ENCODE measurements around the gene GPHN.
"Not testable (repeated sequence)": the region's sequence is repeated elsewhere in the genome, so short reads cannot be mapped to it uniquely, and the experiment has no call there.

The GPHN gene

GRCh38 chr14:66511849-66512248 is 3.9 kb downstream of the GPHN start:
- DNase-seq (ENCODE audit: insufficient read length, low spot score) = no peak
- TF ChIP-seq POLR2A (IDR thresholded peaks at IDR 0.05; ENCODE audit: low read depth, low read length) = no peak
- no peak for FAIRE-seq

- DNase-seq (ENCODE audit: insufficient read length, low spot score) = no peak
- TF ChIP-seq POLR2A (IDR thresholded peaks at IDR 0.05; ENCODE audit: low read depth, low read length) = no peak
- FAIRE-seq = no peak
These were observed 6.3 kb downstream of the GPHN start for GRCh38 chr14:66514213-66514612.

GRCh38 chr14:66530526-66530925 is 22.6 kb downstream of the GPHN start:
- TF ChIP-seq POLR2A (IDR thresholded peaks at IDR 0.05; ENCODE audit: low read depth, low read length) = no peak
- FAIRE-seq = no peak
- no peak for DNase-seq (ENCODE audit: insufficient read length, low spot score)

GRCh38 chr14:66539034-66539433 is 31.1 kb downstream of the GPHN start:
- FAIRE-seq = no peak
- DNase-seq (ENCODE audit: insufficient read length, low spot score) = no peak

GRCh38 chr14:66540038-66540437 is 32.1 kb downstream of the GPHN start:
- FAIRE-seq (no peak), DNase-seq (ENCODE audit: insufficient read length, low spot score) (no peak)
- no peak for TF ChIP-seq POLR2A (IDR thresholded peaks at IDR 0.05; ENCODE audit: low read depth, low read length)

More at GRCh38 chr14:66539034-66539433, 31.1 kb downstream of the GPHN start:
- TF ChIP-seq POLR2A (IDR thresholded peaks at IDR 0.05; ENCODE audit: low read depth, low read length) = no peak

- no peak for TF ChIP-seq POLR2A (IDR thresholded peaks at IDR 0.05; ENCODE audit: low read depth, low read length)
- FAIRE-seq = no peak
- no peak for DNase-seq (ENCODE audit: insufficient read length, low spot score)
These were observed 33.7 kb downstream of the GPHN start for GRCh38 chr14:66541627-66542026.

- FAIRE-seq (no peak), DNase-seq (ENCODE audit: insufficient read length, low spot score) (no peak)
- TF ChIP-seq POLR2A (IDR thresholded peaks at IDR 0.05; ENCODE audit: low read depth, low read length) = no peak
These were observed 36.0 kb downstream of the GPHN start for GRCh38 chr14:66543996-66544395.

- FAIRE-seq; DNase-seq (ENCODE audit: insufficient read length, low spot score): not testable (repeated sequence)
These were observed 37.2 kb downstream of the GPHN start for GRCh38 chr14:66545191-66545590.

GRCh38 chr14:66545751-66546150 is 37.8 kb downstream of the GPHN start:
- DNase-seq (ENCODE audit: insufficient read length, low spot score); FAIRE-seq: not testable (repeated sequence)

GRCh38 chr14:66563731-66564130 is 55.8 kb downstream of the GPHN start:
- no peak for FAIRE-seq
- no peak for DNase-seq (ENCODE audit: insufficient read length, low spot score)
- TF ChIP-seq POLR2A (IDR thresholded peaks at IDR 0.05; ENCODE audit: low read depth, low read length) = no peak

- DNase-seq (ENCODE audit: insufficient read length, low spot score) (no peak), FAIRE-seq (no peak)
- no peak for TF ChIP-seq POLR2A (IDR thresholded peaks at IDR 0.05; ENCODE audit: low read depth, low read length)
These were observed 60.3 kb downstream of the GPHN start for GRCh38 chr14:66568220-66568619.

GRCh38 chr14:66572826-66573225 is 64.9 kb downstream of the GPHN start:
- no peak for TF ChIP-seq POLR2A (IDR thresholded peaks at IDR 0.05; ENCODE audit: low read depth, low read length)
- FAIRE-seq (no peak), DNase-seq (ENCODE audit: insufficient read length, low spot score) (no peak)

GRCh38 chr14:66575014-66575413 is 67.1 kb downstream of the GPHN start:
- FAIRE-seq (no peak), DNase-seq (ENCODE audit: insufficient read length, low spot score) (no peak)
- no peak for TF ChIP-seq POLR2A (IDR thresholded peaks at IDR 0.05; ENCODE audit: low read depth, low read length)

GRCh38 chr14:66575939-66576338 is 68.0 kb downstream of the GPHN start:
- FAIRE-seq (no peak), DNase-seq (ENCODE audit: insufficient read length, low spot score) (no peak)
- no peak for TF ChIP-seq POLR2A (IDR thresholded peaks at IDR 0.05; ENCODE audit: low read depth, low read length)

GRCh38 chr14:66587753-66588152 is 79.8 kb downstream of the GPHN start:
- not testable (repeated sequence) for FAIRE-seq; DNase-seq (ENCODE audit: insufficient read length, low spot score)

GRCh38 chr14:66595394-66595793 is 87.4 kb downstream of the GPHN start:
- no peak for TF ChIP-seq POLR2A (IDR thresholded peaks at IDR 0.05; ENCODE audit: low read depth, low read length)
- DNase-seq (ENCODE audit: insufficient read length, low spot score) = no peak
- no peak for FAIRE-seq

All from H54 (cell line).